SK-N-SH treated with all-trans-retinoic acid at 6 μM for 48 hours (cell line): Measurements from ENCODE around the gene CLIP1.

ENCODE experiments used
- ATAC-seq: fragments of 200-7000 bp; cut with Tn5 transposase; 3 replicates; pipeline ENCODE4 v1.9.1; 2020; ENCODE audit warnings: mild to moderate bottlenecking, moderate library complexity
- ARNTL ChIP-seq: fragments of 450-650 bp; formaldehyde crosslinking; IDR thresholded peaks from 2 replicates; pipeline ENCODE4 v1.5.0; 2020; ENCODE audit warnings: low read depth, mild to moderate bottlenecking, moderate library complexity, borderline replicate concordance
- CSDC2 ChIP-seq: fragments of 250-450 bp; sonication (Bioruptor Pico); IDR thresholded peaks from 2 replicates; pipeline ENCODE4 v1.5.0; 2020; ENCODE audit warnings: mild to moderate bottlenecking, moderate library complexity
- ISL1 ChIP-seq: fragments of 250-450 bp; sonication (Bioruptor Pico); IDR thresholded peaks from 2 replicates; pipeline ENCODE4 v2.1.2; 2022; ENCODE audit warnings: mild to moderate bottlenecking, moderate library complexity
- OSR1 ChIP-seq: fragments of 250-450 bp; sonication (Bioruptor Pico); IDR thresholded peaks from 2 replicates; pipeline ENCODE4 v1.8.0; 2022; ENCODE audit warnings: moderate library complexity, mild to moderate bottlenecking, inconsistent platforms
- PPARA ChIP-seq: fragments of 250-450 bp; sonication (Bioruptor Pico); IDR thresholded peaks from 2 replicates; pipeline ENCODE4 v1.5.0; 2020; ENCODE audit warnings: mild to moderate bottlenecking, borderline replicate concordance
- RARB ChIP-seq: fragments of 250-450 bp; sonication (Bioruptor Pico); IDR thresholded peaks from 2 replicates; pipeline ENCODE4 v1.8.0; 2021; ENCODE audit warnings: mild to moderate bottlenecking, moderate library complexity
- TCF4 ChIP-seq: fragments of 250-450 bp; sonication (Bioruptor Pico); IDR thresholded peaks from 2 replicates; pipeline ENCODE4 v1.8.0; 2021; ENCODE audit warnings: mild to moderate bottlenecking, moderate library complexity, borderline replicate concordance
- TOX ChIP-seq: fragments of 250-450 bp; sonication (Bioruptor Pico); IDR thresholded peaks from 2 replicates; pipeline ENCODE4 v1.8.0; 2021; ENCODE audit warnings: mild to moderate bottlenecking, moderate library complexity, borderline replicate concordance
- ZFP3 ChIP-seq: fragments of 250-450 bp; sonication (Bioruptor Pico); IDR thresholded peaks from 2 replicates; pipeline ENCODE4 v1.5.0; 2020; ENCODE audit warnings: mild to moderate bottlenecking, moderate library complexity
- ZFP30 ChIP-seq: fragments of 450-650 bp; formaldehyde crosslinking; IDR thresholded peaks from 2 replicates; pipeline ENCODE4 v1.5.0; 2022; ENCODE audit warnings: mild to moderate bottlenecking, moderate library complexity
- ZNF565 ChIP-seq: fragments of 450-650 bp; formaldehyde crosslinking; conservative IDR thresholded peaks from 2 replicates; pipeline ENCODE4 v1.5.0; 2020; ENCODE audit warnings: low read depth, mild to moderate bottlenecking, moderate library complexity
- ZNF70 ChIP-seq: fragments of 450-650 bp; formaldehyde crosslinking; IDR thresholded peaks from 2 replicates; pipeline ENCODE4 v1.5.0; 2020; ENCODE audit warnings: mild to moderate bottlenecking, moderate library complexity
- ZNF8 ChIP-seq: fragments of 450-650 bp; formaldehyde crosslinking; IDR thresholded peaks from 2 replicates; pipeline ENCODE4 v1.5.0; 2020; ENCODE audit warnings: mild to moderate bottlenecking, moderate library complexity
- TF ChIP-seq, protein P1 (sequence below): fragments of 250-450 bp; sonication (Bioruptor Pico); IDR thresholded peaks from 2 replicates; pipeline ENCODE4 v1.8.0; 2020; ENCODE audit warnings: mild to moderate bottlenecking, moderate library complexity, borderline replicate concordance
- TF ChIP-seq, protein P2 (sequence below): fragments of 250-450 bp; sonication (Bioruptor Pico); IDR thresholded peaks from 2 replicates; pipeline ENCODE4 v1.5.1; 2020; ENCODE audit warnings: low read depth, mild to moderate bottlenecking, moderate library complexity
- TF ChIP-seq, protein P3 (sequence below): fragments of 250-450 bp; sonication (Bioruptor Pico); IDR thresholded peaks from 2 replicates; pipeline ENCODE4 v1.8.0; 2021; ENCODE audit warnings: low read depth, mild to moderate bottlenecking, moderate library complexity, borderline replicate concordance

The CLIP1 gene

DNA sequence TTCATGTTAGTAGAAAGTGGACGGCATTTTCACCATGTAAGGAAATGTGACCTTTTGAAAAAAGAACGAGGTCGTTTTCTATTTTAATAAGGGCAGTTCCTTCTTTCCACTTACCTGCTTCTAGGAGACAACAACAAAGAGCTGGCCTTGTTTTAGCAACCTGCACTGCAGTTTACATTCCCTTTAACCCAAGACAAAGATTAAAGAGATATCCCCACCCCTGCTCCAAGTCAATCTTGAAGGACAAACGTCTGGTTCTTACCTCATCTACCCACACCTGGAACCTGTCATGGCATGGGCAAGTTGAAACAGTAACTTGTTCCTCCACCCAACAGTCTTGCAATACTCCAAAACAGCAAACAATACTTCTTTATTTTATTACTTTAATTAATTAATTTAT is 45.5 kb upstream of the CLIP1 start (continued):
- TF ChIP-seq, protein P1, sequence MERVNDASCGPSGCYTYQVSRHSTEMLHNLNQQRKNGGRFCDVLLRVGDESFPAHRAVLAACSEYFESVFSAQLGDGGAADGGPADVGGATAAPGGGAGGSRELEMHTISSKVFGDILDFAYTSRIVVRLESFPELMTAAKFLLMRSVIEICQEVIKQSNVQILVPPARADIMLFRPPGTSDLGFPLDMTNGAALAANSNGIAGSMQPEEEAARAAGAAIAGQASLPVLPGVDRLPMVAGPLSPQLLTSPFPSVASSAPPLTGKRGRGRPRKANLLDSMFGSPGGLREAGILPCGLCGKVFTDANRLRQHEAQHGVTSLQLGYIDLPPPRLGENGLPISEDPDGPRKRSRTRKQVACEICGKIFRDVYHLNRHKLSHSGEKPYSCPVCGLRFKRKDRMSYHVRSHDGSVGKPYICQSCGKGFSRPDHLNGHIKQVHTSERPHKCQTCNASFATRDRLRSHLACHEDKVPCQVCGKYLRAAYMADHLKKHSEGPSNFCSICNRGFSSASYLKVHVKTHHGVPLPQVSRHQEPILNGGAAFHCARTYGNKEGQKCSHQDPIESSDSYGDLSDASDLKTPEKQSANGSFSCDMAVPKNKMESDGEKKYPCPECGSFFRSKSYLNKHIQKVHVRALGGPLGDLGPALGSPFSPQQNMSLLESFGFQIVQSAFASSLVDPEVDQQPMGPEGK (CRISPR knock-in tag) = no peak
- TF ChIP-seq OSR1 (CRISPR knock-in tag) (no peak), TOX (CRISPR knock-in tag) (no peak), ARNTL (CRISPR knock-in tag) (no peak), CSDC2 (CRISPR knock-in tag) (no peak)

DNA sequence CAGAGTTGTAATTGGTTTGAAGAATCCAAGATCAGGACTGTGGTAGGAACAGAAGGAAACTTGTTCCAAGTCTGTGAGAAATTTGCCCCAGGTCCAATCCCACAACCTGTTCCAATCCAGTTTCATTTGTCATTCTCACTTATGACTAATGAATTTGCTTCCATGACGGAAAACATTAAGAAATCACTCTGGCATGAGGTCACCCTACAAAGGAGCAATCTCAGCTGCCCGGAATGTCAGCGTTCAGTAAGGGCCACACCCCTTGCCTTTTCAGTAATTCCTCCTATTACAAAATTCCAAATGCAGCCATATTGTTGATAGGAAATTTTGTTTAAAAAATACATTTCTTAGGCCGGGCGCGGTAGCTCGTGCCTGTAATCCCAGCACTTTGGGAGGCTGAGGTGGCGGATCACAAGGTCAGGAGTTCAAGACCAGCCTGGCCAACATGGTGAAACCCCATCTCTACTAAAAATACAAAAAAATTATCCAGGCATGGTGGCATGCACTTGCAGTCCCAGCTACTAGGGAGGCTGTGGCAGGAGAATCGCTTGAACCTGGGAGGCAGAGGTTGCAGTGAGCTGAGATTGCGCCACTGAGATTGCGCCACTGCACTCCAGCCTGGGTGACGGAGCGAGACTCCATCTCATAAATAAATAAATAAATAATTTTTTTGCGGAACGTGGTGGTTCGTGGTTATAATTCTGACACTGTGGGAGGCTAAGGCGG is 42.0 kb upstream of the CLIP1 start:
- ATAC-seq = peak; percentile 93
- 0 out of 2 replicates have a peak, but pooled peaks have one; percentile 36 for TF ChIP-seq ZFP3 (CRISPR knock-in tag)
- TF ChIP-seq, protein P2, sequence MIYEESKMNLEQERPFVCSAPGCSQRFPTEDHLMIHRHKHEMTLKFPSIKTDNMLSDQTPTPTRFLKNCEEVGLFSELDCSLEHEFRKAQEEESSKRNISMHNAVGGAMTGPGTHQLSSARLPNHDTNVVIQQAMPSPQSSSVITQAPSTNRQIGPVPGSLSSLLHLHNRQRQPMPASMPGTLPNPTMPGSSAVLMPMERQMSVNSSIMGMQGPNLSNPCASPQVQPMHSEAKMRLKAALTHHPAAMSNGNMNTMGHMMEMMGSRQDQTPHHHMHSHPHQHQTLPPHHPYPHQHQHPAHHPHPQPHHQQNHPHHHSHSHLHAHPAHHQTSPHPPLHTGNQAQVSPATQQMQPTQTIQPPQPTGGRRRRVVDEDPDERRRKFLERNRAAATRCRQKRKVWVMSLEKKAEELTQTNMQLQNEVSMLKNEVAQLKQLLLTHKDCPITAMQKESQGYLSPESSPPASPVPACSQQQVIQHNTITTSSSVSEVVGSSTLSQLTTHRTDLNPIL (CRISPR knock-in tag) = peak; percentile 61; the same call in 1 of the 2 replicates
- TF ChIP-seq ISL1 = peak; percentile 65

DNA sequence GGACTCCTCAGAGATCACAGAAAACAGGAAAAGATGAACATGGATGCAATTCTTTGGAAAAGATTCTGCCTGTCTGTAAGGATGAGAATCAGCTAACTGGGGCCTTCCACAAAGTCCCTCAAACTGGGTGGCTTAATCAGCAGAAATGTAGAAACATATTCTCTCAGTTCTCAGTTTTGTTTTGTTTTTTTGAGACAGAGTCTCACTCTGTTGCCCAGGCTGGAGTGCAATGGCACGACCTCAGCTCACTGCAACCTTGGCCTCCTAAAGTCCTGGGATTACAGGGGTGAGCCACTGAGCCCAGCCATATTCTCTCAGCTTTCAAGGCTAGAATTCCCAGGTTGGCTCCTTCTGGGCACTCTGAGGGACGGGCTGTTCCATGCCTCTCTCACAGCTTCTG is 38.2 kb upstream of the CLIP1 start:
- no peak for ATAC-seq
- TF ChIP-seq ZNF565 (no peak), ZFP3 (CRISPR knock-in tag) (no peak), TOX (CRISPR knock-in tag) (no peak), ZNF70 (CRISPR knock-in tag) (no peak)
- TF ChIP-seq, protein P2 (CRISPR knock-in tag) = no peak

DNA sequence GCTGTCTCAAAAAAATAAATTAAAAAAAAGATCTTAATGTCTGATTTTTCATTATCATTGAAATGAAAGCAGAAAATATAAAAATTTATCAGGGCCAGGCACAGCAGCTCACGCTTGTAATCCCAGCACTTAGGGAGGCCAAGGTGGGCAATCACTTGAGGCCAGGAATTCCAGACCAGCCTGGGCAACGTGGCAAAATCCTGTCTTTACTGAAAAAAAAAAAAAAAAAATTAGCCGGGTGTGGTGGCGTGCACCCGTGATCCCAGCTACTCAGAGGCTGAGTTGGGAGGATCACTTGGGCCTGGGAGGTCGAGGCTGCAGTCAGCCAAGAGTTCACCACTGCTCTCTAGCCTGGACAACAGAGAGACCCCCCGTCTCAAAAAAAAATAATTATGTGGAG is 37.6 kb upstream of the CLIP1 start:
- no peak for ATAC-seq
- TF ChIP-seq, protein P2 (CRISPR knock-in tag) = no peak
- TF ChIP-seq ISL1 (no peak), RARB (no peak), CSDC2 (CRISPR knock-in tag) (no peak), OSR1 (CRISPR knock-in tag) (no peak), PPARA (CRISPR knock-in tag) (no peak), ZNF8 (CRISPR knock-in tag) (no peak), TCF4 (CRISPR knock-in tag) (no peak), ARNTL (CRISPR knock-in tag) (no peak)
- TF ChIP-seq, protein P3, sequence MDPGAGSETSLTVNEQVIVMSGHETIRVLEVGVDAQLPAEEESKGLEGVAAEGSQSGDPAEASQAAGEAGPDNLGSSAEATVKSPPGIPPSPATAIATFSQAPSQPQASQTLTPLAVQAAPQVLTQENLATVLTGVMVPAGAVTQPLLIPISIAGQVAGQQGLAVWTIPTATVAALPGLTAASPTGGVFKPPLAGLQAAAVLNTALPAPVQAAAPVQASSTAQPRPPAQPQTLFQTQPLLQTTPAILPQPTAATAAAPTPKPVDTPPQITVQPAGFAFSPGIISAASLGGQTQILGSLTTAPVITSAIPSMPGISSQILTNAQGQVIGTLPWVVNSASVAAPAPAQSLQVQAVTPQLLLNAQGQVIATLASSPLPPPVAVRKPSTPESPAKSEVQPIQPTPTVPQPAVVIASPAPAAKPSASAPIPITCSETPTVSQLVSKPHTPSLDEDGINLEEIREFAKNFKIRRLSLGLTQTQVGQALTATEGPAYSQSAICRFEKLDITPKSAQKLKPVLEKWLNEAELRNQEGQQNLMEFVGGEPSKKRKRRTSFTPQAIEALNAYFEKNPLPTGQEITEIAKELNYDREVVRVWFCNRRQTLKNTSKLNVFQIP (CRISPR knock-in tag) = no peak

DNA sequence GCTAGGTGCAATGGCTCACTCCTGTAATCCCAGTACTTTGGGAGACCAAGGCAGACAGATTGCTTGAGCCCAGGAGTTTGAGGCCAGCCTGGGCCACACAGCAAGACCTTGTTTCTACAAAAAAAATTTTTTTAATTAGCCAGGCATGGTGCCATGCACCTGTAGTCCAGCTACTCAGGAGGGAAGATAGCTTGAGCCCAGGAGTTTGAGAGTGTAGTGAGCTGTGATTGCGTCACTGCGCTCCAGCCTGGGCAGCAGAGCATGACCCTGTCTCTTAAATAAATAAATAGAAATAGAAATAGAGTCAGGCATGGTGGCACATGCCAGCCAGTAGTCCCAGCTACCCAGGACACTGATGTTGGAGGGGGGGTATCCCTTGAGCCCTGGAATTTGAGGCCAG is 36.7 kb upstream of the CLIP1 start:
- no peak for TF ChIP-seq ZFP30 (CRISPR knock-in tag)
- no peak for ATAC-seq
